ENCODE data around the gene GPD2.

Gene GPD2

GRCh38 chr2:156626931-156627330 is 190.8 kb downstream of the GPD2 start:
- Histone ChIP-seq H3K36me3 (ENCODE audit: control insufficient read depth, insufficient read depth, low read length) (no peaks in the 10 kb centered on the region), H4K8ac (ENCODE audit: low read depth, low read length) (no peak overlapping the region)
- WGBS (ENCODE audit: extremely low coverage, insufficient coverage, low lambda C conversion rate), result no CpG with 5 or more reads among the region's 1 CpG

DNA sequence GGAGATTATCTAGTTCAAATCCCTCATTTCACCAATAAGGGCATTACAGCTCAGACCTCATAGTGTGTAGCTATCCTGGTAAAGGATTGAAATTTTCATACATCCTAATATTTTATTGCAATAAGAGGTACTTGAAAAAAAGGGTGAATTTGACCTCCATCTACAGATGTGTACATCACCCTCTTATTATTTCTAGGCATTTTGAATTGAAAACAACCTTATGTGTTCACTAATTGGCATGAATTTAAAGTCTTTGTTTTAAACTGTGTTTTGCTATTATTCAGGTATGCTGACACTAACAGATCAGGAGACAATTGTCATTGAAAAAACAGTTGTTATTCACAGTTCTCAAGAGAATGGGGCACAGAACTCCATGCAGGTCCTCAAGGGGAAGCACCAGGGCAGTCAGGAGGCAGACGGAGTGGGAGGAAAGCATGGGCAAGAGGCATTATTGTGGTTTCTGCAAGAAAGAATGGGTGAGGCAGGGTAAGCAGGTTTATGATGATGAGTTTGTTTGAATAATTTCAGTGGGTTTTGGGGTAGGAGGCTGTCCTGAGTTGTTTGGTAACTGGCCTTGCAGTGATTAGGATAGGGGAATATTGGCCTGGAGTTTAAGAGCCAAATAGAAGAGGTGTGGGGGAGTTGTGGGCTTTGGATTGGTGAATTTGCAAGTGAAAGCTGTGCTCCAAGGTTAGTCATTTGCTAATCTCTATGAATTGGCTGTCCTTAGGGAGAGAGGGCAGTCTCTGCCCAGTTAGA is 194.6 kb downstream of the GPD2 start:
- no peak overlapping the region for H3K9ac ChIP-seq (ENCODE audit: low read length)
- H2AK5ac ChIP-seq (ENCODE audit: low read length), result no peak overlapping the region
- H3K23ac ChIP-seq (ENCODE audit: low read length), result no peak overlapping the region
- no peaks in the 10 kb centered on the region for H3K36me3 ChIP-seq (ENCODE audit: control insufficient read depth, insufficient read depth, low read length)
- peaks cover 2% of the 10 kb centered on the region for H3K4me1 ChIP-seq (ENCODE audit: control insufficient read depth, low read depth, low read length)
- H4K8ac ChIP-seq (ENCODE audit: low read depth, low read length), result no peak overlapping the region
- H3K27ac ChIP-seq (ENCODE audit: low read depth, low read length), result no peak overlapping the region
- H3K79me2 ChIP-seq (ENCODE audit: control insufficient read depth, insufficient read depth, low read length), result no peaks in the 10 kb centered on the region
- H3K56ac ChIP-seq (ENCODE audit: low read length), result no peak overlapping the region
- no peak overlapping the region for H3K4me2 ChIP-seq (ENCODE audit: low read length)
- peaks cover 2% of the 10 kb centered on the region for H3K27me3 ChIP-seq (ENCODE audit: insufficient read depth, low read length, poor library complexity)
- no peak overlapping the region for H3K4ac ChIP-seq (ENCODE audit: low read depth, low read length)
- peak; percentile 25 for DNase-seq
- H2BK5ac ChIP-seq (ENCODE audit: low read length), result no peak overlapping the region
- no peak overlapping the region for H3K18ac ChIP-seq (ENCODE audit: low read length)
- no peak overlapping the region for H3K4me3 ChIP-seq (ENCODE audit: low read length)
- no peaks in the 10 kb centered on the region for H3K79me1 ChIP-seq (ENCODE audit: low read length)
- no peak overlapping the region for H2BK15ac ChIP-seq (replicated peaks; ENCODE audit: low read depth)
- H2BK120ac ChIP-seq (ENCODE audit: low read depth, low read length), result no peak overlapping the region
- WGBS (ENCODE audit: extremely low coverage, insufficient coverage, low lambda C conversion rate), result no CpG with 5 or more reads among the region's 1 CpG
- H4K5ac ChIP-seq (ENCODE audit: low read length), result no peak overlapping the region

More at GRCh38 chr2:156626931-156627330, 190.8 kb downstream of the GPD2 start:
- Histone ChIP-seq H2AK5ac (ENCODE audit: low read length) (no peak overlapping the region), H3K27me3 (ENCODE audit: insufficient read depth, low read length, poor library complexity) (peaks cover 2% of the 10 kb centered on the region), H2BK120ac (ENCODE audit: low read depth, low read length) (no peak overlapping the region), H3K4me1 (ENCODE audit: control insufficient read depth, low read depth, low read length) (peaks cover 2% of the 10 kb centered on the region), H2BK15ac (replicated peaks; ENCODE audit: low read depth) (no peak overlapping the region), H3K4me2 (ENCODE audit: low read length) (no peak overlapping the region), H3K79me2 (ENCODE audit: control insufficient read depth, insufficient read depth, low read length) (no peaks in the 10 kb centered on the region), H3K9ac (ENCODE audit: low read length) (no peak overlapping the region), H4K5ac (ENCODE audit: low read length) (no peak overlapping the region), H3K27ac (ENCODE audit: low read depth, low read length) (no peak overlapping the region), H3K56ac (ENCODE audit: low read length) (no peak overlapping the region), H2BK5ac (ENCODE audit: low read length) (no peak overlapping the region), H3K23ac (ENCODE audit: low read length) (no peak overlapping the region), H3K79me1 (ENCODE audit: low read length) (no peaks in the 10 kb centered on the region), H3K18ac (ENCODE audit: low read length) (no peak overlapping the region), H3K4me3 (ENCODE audit: low read length) (no peak overlapping the region), H3K4ac (ENCODE audit: low read depth, low read length) (no peak overlapping the region)
- no peak for DNase-seq

- Histone ChIP-seq H2AK5ac (ENCODE audit: low read length) (no peak overlapping the region), H3K23ac (ENCODE audit: low read length) (no peak overlapping the region), H4K5ac (ENCODE audit: low read length) (no peak overlapping the region), H3K4me3 (ENCODE audit: low read length) (no peak overlapping the region), H3K4me1 (ENCODE audit: control insufficient read depth, low read depth, low read length) (peaks cover 2% of the 10 kb centered on the region), H2BK120ac (ENCODE audit: low read depth, low read length) (no peak overlapping the region), H3K79me2 (ENCODE audit: control insufficient read depth, insufficient read depth, low read length) (no peaks in the 10 kb centered on the region), H3K4ac (ENCODE audit: low read depth, low read length) (no peak overlapping the region), H3K36me3 (ENCODE audit: control insufficient read depth, insufficient read depth, low read length) (no peaks in the 10 kb centered on the region), H3K18ac (ENCODE audit: low read length) (no peak overlapping the region), H2BK15ac (replicated peaks; ENCODE audit: low read depth) (no peak overlapping the region), H3K9ac (ENCODE audit: low read length) (no peak overlapping the region), H3K79me1 (ENCODE audit: low read length) (no peaks in the 10 kb centered on the region), H3K27me3 (ENCODE audit: insufficient read depth, low read length, poor library complexity) (no peaks in the 10 kb centered on the region), H3K27ac (ENCODE audit: low read depth, low read length) (no peak overlapping the region), H4K8ac (ENCODE audit: low read depth, low read length) (no peak overlapping the region), H2BK5ac (ENCODE audit: low read length) (no peak overlapping the region), H3K56ac (ENCODE audit: low read length) (no peak overlapping the region), H3K4me2 (ENCODE audit: low read length) (no peak overlapping the region)
- no CpG with 5 or more reads among the region's 3 CpGs for WGBS (ENCODE audit: extremely low coverage, insufficient coverage, low lambda C conversion rate)
- peak; percentile 13 for DNase-seq
Measured at GRCh38 chr2:156635646-156636045, 199.5 kb downstream of the GPD2 start.
